Panc1 (cell line): ENCODE measurements around the gene RTCA. TPM values are rescaled to one million over a fixed set of nuclear protein-coding genes. Genes with fewer than 3 reads are reported as not detected.

Experiments used
- ATAC-seq: fragments of 200-7000 bp; cut with Tn5 transposase; 2 replicates; pipeline ENCODE4 v1.9.1; 2020; ENCODE audit warnings: mild to moderate bottlenecking, moderate library complexity
- BruUV-seq: library from RNA; stranded (reverse); fragments of 400-500 nt; replicated peaks from 2 replicates; lab custom pipeline; 2021; lab: Mats Ljungman, UMichigan
- CTCF ChIA-PET: fragments of 300-600 bp; sonication (Branson Sonifier 250); formaldehyde crosslinking; loops from one replicate; lab custom pipeline; 2022; ENCODE audit warnings: antibody characterized with exemption; lab: Charles Lee
- POLR2A ChIA-PET: fragments of 300-600 bp; sonication (Branson Sonifier 250); formaldehyde crosslinking; loops from one replicate; lab custom pipeline; 2022; ENCODE audit warnings: antibody characterized with exemption; lab: Charles Lee
- DNase-seq: peaks from one replicate; pipeline ENCODE4 v3.0.0-alpha.2; 2010; ENCODE audit warnings: low read depth, low spot score
- H3K27ac ChIP-seq: 2 replicates; pipeline ENCODE4 v1.5.1; 2011; ENCODE audit warnings: mild to moderate bottlenecking, low read length, inconsistent platforms
- H3K27me3 ChIP-seq: fragments of 200-500 bp; sonication (Bioruptor generic); 2 replicates; pipeline ENCODE4 v1.6.0; 2014; ENCODE audit warnings: low read length, inconsistent platforms; ENCODE audit not compliant: control insufficient read depth, insufficient read depth
- H3K36me3 ChIP-seq: fragments of 200-500 bp; sonication (Bioruptor generic); 2 replicates; pipeline ENCODE4 v1.5.1; 2014; ENCODE audit warnings: inconsistent platforms, mild to moderate bottlenecking, low read length, moderate library complexity; ENCODE audit not compliant: control insufficient read depth, insufficient read depth
- H3K4me1 ChIP-seq: 2 replicates; pipeline ENCODE4 v1.5.1; 2011; ENCODE audit warnings: inconsistent platforms, mild to moderate bottlenecking, low read length, moderate library complexity; ENCODE audit not compliant: control insufficient read depth, insufficient read depth
- H3K4me3 ChIP-seq, 2 experiments: 2 replicates each; pipeline ENCODE4 v1.5.1; 2011 to 2012; ENCODE audit warnings: low read depth in 2 of 2, low read length in 2 of 2, mild to moderate bottlenecking in 2 of 2, inconsistent platforms in 1 of 2, moderate library complexity in 1 of 2
- H3K9me3 ChIP-seq: fragments of 200-500 bp; sonication (Bioruptor generic); 2 replicates; pipeline ENCODE4 v1.5.1; 2014; ENCODE audit warnings: low read depth, mild to moderate bottlenecking, inconsistent platforms, low read length, moderate library complexity; ENCODE audit not compliant: control insufficient read depth, insufficient read depth
- POLR2AphosphoS5 ChIP-seq: IDR thresholded peaks from 2 replicates; pipeline ENCODE4 v1.6.1; 2012; ENCODE audit warnings: mild to moderate bottlenecking, low read depth, low read length, moderate library complexity
- SIN3A ChIP-seq: IDR thresholded peaks from 2 replicates; pipeline ENCODE4 v1.6.1; 2012; ENCODE audit warnings: low read depth, mild to moderate bottlenecking, low read length, moderate library complexity, borderline replicate concordance; ENCODE audit not compliant: insufficient read depth
- TCF7L2 ChIP-seq: IDR thresholded peaks from 2 replicates; pipeline ENCODE4 v1.6.1; 2011; ENCODE audit warnings: mild to moderate bottlenecking, low read depth, low read length, inconsistent platforms
- in situ Hi-C: cut with HindIII; loops from 2 replicates; pipeline ENCODE4 v1.10.0; 2016; ENCODE audit warnings: low sequenced_read_pairs, low pct_unique_long_range_greater_than_20kb
- intact Hi-C: fragments of 100-400 bp; cut with micrococcal nuclease; formaldehyde crosslinking; loops from one replicate; pipeline ENCODE4 v1.10.0; 2022; ENCODE audit not compliant: unreplicated experiment
- total RNA-seq: library from RNA; stranded (reverse); gene quantifications from one replicate; pipeline ENCODE4 v1.2.1, GENCODE V29; 2021; ENCODE audit not compliant: unreplicated experiment
- TF ChIP-seq, protein P1 (sequence below): fragments of 450-650 bp; IDR thresholded peaks from 2 replicates; pipeline ENCODE4 v1.5.1; 2017; ENCODE audit warnings: mild to moderate bottlenecking
- TF ChIP-seq, protein P2 (sequence below), 2 experiments: IDR thresholded peaks; 2 replicates each; pipeline ENCODE4 v1.6.1; 2011 to 2012; ENCODE audit warnings: low read depth in 2 of 2, control low read depth in 1 of 2, low read length in 1 of 2, mild to moderate bottlenecking in 1 of 2, moderate library complexity in 1 of 2; ENCODE audit not compliant: insufficient read depth in 1 of 2

RTCA gene
- total RNA-seq, 1 experiment from 2014 or later = 33.1 TPM

DNA sequence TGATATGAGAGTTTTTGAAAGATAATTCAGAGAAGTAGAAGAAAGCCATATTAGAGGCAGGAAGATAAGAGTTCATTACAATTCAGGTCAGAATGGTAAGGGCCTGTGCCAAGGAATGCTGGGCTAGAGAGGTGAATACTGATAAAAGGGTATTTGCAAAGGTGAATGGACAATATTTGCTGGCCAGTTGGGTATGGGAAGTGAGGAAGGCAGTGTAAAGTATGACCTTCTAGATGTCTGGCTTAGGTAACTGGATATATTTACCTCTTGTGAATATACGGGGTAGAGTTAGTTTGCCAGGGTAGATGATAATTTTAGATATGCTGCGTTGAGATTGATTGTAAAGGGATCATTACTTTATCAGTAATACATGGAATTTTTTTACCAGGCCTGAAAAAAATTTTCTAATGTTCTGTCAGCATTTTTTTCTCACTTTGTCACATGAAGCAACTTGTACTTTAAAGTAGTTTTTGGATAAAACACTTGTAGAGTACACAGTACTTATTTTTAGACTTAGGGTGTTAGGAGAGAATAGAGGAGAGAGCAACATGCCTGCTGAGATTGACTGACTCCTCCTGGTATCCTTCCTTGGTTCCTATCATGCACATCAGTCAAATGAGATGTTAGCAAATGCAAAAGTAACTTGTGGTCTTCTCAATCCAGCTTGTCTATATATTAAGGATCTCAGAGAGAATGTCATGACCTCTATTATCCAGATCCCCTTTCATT, 14.1 kb downstream of the RTCA start:
- intact Hi-C loops = no loop called here

DNA sequence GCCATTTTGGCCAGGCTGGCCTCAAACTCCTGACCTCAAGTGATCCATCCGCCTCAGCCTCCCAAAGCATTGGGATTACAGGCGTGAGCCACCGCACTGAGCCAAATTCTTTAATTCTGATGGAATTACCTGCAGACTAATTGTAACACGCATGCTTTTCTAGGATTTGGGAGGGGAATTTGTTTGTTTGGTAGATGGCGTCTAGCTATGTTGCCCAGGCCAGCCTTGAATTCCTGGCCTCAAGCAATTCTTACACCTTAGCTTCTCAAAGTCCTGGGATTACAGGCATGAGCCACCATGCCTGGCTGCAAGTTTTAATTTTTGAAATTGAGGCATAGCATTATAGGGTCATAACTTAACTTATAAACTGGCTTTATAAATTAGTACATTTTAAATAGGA, 18.6 kb downstream of the RTCA start:
- Histone ChIP-seq H3K27ac (no peak overlapping the region), H3K27me3 (no peaks in the 10 kb centered on the region), H3K36me3 (peaks cover 9% of the 10 kb centered on the region; the same call in 1 of the 2 replicates), H3K4me1 (no peaks in the 10 kb centered on the region), H3K4me3 (no peak overlapping the region), H3K9me3 (no peaks in the 10 kb centered on the region)
- POLR2A ChIA-PET = no interaction called here
- in situ Hi-C loops = no loop called here
- no peak for ATAC-seq
- intact Hi-C loops = no loop called here
- CTCF ChIA-PET = no interaction called here
- BruUV-seq = no TSS peak
- no peak for DNase-seq
- TF ChIP-seq POLR2AphosphoS5 (no peak), SIN3A (no peak), TCF7L2 (no peak)
- TF ChIP-seq, protein P1, sequence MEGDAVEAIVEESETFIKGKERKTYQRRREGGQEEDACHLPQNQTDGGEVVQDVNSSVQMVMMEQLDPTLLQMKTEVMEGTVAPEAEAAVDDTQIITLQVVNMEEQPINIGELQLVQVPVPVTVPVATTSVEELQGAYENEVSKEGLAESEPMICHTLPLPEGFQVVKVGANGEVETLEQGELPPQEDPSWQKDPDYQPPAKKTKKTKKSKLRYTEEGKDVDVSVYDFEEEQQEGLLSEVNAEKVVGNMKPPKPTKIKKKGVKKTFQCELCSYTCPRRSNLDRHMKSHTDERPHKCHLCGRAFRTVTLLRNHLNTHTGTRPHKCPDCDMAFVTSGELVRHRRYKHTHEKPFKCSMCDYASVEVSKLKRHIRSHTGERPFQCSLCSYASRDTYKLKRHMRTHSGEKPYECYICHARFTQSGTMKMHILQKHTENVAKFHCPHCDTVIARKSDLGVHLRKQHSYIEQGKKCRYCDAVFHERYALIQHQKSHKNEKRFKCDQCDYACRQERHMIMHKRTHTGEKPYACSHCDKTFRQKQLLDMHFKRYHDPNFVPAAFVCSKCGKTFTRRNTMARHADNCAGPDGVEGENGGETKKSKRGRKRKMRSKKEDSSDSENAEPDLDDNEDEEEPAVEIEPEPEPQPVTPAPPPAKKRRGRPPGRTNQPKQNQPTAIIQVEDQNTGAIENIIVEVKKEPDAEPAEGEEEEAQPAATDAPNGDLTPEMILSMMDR = no peak
- TF ChIP-seq, protein P2, sequence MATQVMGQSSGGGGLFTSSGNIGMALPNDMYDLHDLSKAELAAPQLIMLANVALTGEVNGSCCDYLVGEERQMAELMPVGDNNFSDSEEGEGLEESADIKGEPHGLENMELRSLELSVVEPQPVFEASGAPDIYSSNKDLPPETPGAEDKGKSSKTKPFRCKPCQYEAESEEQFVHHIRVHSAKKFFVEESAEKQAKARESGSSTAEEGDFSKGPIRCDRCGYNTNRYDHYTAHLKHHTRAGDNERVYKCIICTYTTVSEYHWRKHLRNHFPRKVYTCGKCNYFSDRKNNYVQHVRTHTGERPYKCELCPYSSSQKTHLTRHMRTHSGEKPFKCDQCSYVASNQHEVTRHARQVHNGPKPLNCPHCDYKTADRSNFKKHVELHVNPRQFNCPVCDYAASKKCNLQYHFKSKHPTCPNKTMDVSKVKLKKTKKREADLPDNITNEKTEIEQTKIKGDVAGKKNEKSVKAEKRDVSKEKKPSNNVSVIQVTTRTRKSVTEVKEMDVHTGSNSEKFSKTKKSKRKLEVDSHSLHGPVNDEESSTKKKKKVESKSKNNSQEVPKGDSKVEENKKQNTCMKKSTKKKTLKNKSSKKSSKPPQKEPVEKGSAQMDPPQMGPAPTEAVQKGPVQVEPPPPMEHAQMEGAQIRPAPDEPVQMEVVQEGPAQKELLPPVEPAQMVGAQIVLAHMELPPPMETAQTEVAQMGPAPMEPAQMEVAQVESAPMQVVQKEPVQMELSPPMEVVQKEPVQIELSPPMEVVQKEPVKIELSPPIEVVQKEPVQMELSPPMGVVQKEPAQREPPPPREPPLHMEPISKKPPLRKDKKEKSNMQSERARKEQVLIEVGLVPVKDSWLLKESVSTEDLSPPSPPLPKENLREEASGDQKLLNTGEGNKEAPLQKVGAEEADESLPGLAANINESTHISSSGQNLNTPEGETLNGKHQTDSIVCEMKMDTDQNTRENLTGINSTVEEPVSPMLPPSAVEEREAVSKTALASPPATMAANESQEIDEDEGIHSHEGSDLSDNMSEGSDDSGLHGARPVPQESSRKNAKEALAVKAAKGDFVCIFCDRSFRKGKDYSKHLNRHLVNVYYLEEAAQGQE (IDR thresholded peaks at IDR 0.05; ENCODE audit: insufficient read depth in 1 of 2, low read depth in 2 of 2, low read length in 1 of 2) = no peak

More for the DNA sequence above, 14.1 kb downstream of the RTCA start:
- TF ChIP-seq, protein P1 = no peak
- TF ChIP-seq TCF7L2 (no peak), SIN3A (no peak), POLR2AphosphoS5 (no peak)
- TF ChIP-seq, protein P2 (IDR thresholded peaks at IDR 0.05; ENCODE audit: insufficient read depth in 1 of 2, low read depth in 2 of 2, low read length in 1 of 2) = no peak
- Histone ChIP-seq H3K4me1 (no peaks in the 10 kb centered on the region), H3K4me3 (no peak overlapping the region), H3K36me3 (peaks cover 19% of the 10 kb centered on the region), H3K27ac (no peak overlapping the region), H3K9me3 (no peaks in the 10 kb centered on the region), H3K27me3 (no peaks in the 10 kb centered on the region)
- no peak for DNase-seq
- no peak for ATAC-seq
- no TSS peak for BruUV-seq
- ChIA-PET CTCF (no interaction called here), POLR2A (no interaction called here)
- in situ Hi-C loops = no loop called here
